Lower leg skin (tissue), 4 donors: ENCODE data around the gene GLS. TPM values are rescaled to one million over a fixed set of nuclear protein-coding genes. Genes with fewer than 3 reads are reported as not detected.

Source experiments
- DNase-seq, 2 donors: peaks; one replicate each; pipeline ENCODE4 v3.0.0-alpha.2; 2019; ENCODE audit warnings: low spot score in 2 of 2
- H3K4me3 ChIP-seq: fragments of 200-600 bp; sonication (generic); 2 replicates; pipeline ENCODE4 v1.5.1; 2017; ENCODE audit warnings: mild to moderate bottlenecking, low read depth; ENCODE audit not compliant: poor library complexity, severe bottlenecking
- POLR2A ChIP-seq, 2 donors: fragments of 450-650 bp; IDR thresholded peaks; one replicate each; pipeline ENCODE4 v1.6.1; 2016 to 2017; ENCODE audit warnings: antibody characterized with exemption in 2 of 2, mild to moderate bottlenecking in 1 of 2, moderate library complexity in 1 of 2
- WGBS, 2 donors: methylation state at CpG; one replicate each; pipeline ENCODE4 v1.1.5; 2018; 5-methylcytosine and 5-hydroxymethylcytosine counted together
- intact Hi-C: fragments of 100-400 bp; cut with DNase I; formaldehyde crosslinking; loops from one replicate; pipeline ENCODE4 v1.15.0; 2023; ENCODE audit warnings: low total_unique reads
- total RNA-seq, 4 donors: library from RNA; depleted of rRNA; stranded (reverse); fragments of >200 nt; gene quantifications; one replicate each; pipeline ENCODE4 v1.1.0, GENCODE V29; 2016
- TF ChIP-seq, protein P1 (sequence below), 3 donors: fragments of 450-650 bp; IDR thresholded peaks; one replicate each; pipeline ENCODE4 v1.5.1; 2016; ENCODE audit warnings: antibody characterized with exemption in 3 of 3, mild to moderate bottlenecking in 3 of 3, moderate library complexity in 2 of 3

The GLS gene
- total RNA-seq, 4 donors from 2014 or later, result 55.3 to 86.2 (median 67.6) TPM

DNA sequence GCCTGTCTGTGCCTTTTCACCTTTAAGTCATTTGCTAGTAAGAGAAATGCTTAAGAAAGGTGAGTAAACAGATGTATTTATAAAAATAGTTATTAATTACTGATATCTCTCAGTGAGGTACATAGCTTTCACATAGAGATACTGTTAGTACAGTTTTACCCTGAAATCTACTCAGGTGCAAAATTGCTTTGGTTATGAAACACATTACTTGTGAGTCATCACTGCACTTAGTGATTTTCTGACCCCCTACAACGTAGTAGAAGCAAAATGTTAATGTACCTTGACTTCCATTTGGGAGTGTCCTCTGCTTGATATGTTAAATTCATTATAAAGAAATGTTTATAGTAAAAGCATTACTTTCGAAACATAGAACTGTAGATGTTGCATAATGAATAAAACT, 6.5 kb downstream of the GLS start:
- WGBS, 2 donors, result 51 to 53% methylated on average over 2 of the region's 2 CpGs
- no peak overlapping the region for H3K4me3 ChIP-seq
- no peak for DNase-seq
- intact Hi-C loops, result no loop called here
- no peak for TF ChIP-seq POLR2A (IDR thresholded peaks at IDR 0.05)
- TF ChIP-seq, protein P1, sequence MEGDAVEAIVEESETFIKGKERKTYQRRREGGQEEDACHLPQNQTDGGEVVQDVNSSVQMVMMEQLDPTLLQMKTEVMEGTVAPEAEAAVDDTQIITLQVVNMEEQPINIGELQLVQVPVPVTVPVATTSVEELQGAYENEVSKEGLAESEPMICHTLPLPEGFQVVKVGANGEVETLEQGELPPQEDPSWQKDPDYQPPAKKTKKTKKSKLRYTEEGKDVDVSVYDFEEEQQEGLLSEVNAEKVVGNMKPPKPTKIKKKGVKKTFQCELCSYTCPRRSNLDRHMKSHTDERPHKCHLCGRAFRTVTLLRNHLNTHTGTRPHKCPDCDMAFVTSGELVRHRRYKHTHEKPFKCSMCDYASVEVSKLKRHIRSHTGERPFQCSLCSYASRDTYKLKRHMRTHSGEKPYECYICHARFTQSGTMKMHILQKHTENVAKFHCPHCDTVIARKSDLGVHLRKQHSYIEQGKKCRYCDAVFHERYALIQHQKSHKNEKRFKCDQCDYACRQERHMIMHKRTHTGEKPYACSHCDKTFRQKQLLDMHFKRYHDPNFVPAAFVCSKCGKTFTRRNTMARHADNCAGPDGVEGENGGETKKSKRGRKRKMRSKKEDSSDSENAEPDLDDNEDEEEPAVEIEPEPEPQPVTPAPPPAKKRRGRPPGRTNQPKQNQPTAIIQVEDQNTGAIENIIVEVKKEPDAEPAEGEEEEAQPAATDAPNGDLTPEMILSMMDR (IDR thresholded peaks at IDR 0.05), result no peak

DNA sequence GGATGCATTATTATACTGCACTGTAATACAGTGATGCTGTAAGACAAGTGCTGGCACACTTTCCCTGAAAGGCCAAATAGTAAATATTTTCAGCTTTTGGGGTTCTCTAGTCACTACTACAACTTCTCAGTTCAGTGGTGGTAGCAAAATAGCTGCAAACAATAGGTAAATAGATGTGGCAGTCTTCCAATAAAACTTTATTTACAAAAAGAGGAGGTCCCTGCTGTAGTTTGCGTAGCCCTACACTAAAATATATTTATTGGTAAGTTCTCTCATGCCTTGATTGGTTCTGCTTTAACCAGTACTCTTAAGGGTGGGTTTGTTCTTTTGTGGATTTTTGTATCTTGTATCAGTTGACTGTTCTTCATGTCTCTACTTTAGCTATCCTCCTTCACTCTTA, 7.8 kb downstream of the GLS start:
- TF ChIP-seq, protein P1 (IDR thresholded peaks at IDR 0.05), result no peak
- TF ChIP-seq POLR2A (IDR thresholded peaks at IDR 0.05), result no peak
- H3K4me3 ChIP-seq, result no peak overlapping the region
- intact Hi-C loops, result no loop called here
- no peak for DNase-seq
- 97 to 100% methylated on average over 1 of the region's 1 CpG for WGBS, 2 donors

DNA sequence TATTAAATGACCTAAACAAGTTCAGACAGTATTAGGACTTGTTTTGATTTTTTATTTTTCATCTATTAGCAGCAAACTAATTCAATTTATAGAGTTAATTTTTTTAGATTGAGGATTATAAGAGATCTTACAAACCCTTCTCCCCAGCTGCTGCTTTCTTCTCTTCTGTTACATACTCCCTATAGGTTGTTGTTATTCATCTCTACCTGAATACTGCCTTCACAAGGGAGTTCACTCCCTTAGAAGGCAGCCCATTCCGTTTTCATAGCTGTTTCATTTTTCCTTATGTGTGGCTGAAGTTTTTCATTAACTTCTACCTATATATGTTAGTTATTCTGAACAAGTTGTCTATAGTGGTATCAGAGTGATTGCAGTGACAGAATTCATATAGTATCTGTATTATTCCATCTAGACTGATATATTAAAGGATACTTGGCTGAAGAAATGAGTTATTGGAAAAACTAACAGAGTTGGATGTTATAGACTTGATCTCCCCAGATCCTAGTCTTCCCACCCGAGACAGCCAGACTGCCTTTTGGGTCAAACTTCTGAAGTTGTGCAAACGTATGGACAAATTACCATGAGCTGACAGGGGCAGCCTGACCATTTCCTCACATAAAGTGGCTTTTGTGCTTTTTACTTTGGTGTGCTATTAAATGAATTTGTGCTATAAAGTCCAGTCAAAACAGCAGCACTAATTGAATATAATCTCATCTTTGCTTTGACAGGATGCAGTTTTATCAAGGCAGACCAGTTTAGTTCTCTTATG, 8.7 kb downstream of the GLS start:
- 76 to 85% methylated on average over 3 of the region's 3 CpGs for WGBS, 2 donors
- no peak for DNase-seq
- no peak for TF ChIP-seq POLR2A (IDR thresholded peaks at IDR 0.05)
- no peak overlapping the region for H3K4me3 ChIP-seq
- intact Hi-C loops, result no loop called here

DNA sequence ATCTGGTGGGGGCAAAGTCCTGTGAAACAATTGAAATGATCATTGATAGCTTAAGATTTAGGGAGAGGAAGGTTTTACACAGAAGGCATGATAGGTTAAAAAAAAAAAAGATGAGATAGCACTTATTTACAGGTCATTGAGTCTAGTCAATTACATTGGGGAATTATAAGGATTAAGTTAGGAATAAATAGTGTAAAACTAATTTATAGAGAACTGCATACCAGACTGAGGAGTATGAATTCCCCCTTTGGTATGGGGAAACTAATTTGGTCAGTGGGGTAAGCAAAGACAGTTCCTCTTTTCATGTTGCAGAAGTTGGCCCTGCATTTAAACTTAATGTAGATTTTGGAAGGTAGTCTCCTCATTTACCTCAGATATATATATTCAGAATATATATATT, 10.8 kb downstream of the GLS start:
- DNase-seq, result no peak
- no peak for TF ChIP-seq POLR2A (IDR thresholded peaks at IDR 0.05)
- TF ChIP-seq, protein P1 (IDR thresholded peaks at IDR 0.05), result no peak

DNA sequence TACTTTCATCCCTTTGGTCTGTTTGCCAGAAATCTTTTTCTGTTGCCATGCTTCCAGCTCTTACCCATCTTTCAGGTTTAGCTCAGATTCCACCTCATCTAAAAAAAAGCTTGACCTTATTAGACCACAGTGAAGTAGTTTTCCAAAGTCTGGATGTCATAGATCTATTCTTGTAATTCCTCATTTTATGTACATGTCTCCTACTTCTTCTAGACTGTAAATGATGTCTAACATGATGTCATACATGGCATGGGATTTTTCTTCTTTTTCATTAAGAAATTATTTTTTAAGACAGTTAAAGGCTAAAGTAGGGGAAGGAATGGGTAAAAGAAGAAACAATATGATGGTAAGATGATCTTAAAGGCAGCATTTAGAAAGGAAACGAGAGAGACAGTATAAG, 11.3 kb downstream of the GLS start:
- intact Hi-C loops, result no loop called here
- H3K4me3 ChIP-seq, result no peak overlapping the region
- WGBS, 2 donors, result 81 to 84% methylated on average over 1 of the region's 1 CpG
- TF ChIP-seq, protein P1 (IDR thresholded peaks at IDR 0.05), result no peak
- no peak for TF ChIP-seq POLR2A (IDR thresholded peaks at IDR 0.05)
- DNase-seq, result no peak

More for the DNA sequence above, 10.8 kb downstream of the GLS start:
- intact Hi-C loops, result no loop called here
- H3K4me3 ChIP-seq, result no peak overlapping the region

DNA sequence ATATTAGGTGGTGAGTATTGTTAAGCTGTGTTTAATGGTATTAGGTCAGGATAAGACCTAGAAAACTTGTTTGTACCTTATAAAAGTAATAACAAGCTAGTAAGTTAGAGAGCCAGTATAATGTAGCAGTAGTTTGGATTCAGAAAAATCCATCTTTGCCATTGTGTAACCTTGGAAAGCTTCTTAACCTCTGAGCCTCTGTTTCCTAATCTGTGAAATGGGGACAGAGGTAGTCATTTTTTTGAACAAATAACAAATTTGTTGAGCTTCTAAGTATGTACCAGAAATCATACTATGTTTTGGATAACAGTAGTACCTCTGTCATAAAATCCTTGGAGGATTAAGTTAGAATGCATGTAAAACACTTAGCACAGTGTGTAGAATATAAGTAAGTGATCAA, 12.5 kb downstream of the GLS start:
- intact Hi-C loops, result no loop called here
- no peak for DNase-seq
- no peak overlapping the region for H3K4me3 ChIP-seq
- TF ChIP-seq, protein P1 (IDR thresholded peaks at IDR 0.05), result no peak
- no peak for TF ChIP-seq POLR2A (IDR thresholded peaks at IDR 0.05)
